Astrocyte of the cerebellum (primary cell): ENCODE data around the gene HTT.

Experiments
- DNase-seq: peaks from one replicate; pipeline ENCODE4 v3.0.0-alpha.2; 2011; ENCODE audit warnings: low read depth
- H3K4me3 ChIP-seq: 2 replicates; pipeline ENCODE4 v1.5.1; 2011; ENCODE audit warnings: mild to moderate bottlenecking, low read depth, low read length, moderate library complexity
- in situ Hi-C: cut with HindIII; loops from 2 replicates; pipeline ENCODE4 v1.10.0; 2017; ENCODE audit warnings: low sequenced_read_pairs
- TF ChIP-seq, protein P1 (sequence below): IDR thresholded peaks from 2 replicates; pipeline ENCODE4 v1.5.1; 2012; ENCODE audit warnings: low read length, low read depth, moderate library complexity, mild to moderate bottlenecking; ENCODE audit errors: missing control alignments

The HTT gene

DNA sequence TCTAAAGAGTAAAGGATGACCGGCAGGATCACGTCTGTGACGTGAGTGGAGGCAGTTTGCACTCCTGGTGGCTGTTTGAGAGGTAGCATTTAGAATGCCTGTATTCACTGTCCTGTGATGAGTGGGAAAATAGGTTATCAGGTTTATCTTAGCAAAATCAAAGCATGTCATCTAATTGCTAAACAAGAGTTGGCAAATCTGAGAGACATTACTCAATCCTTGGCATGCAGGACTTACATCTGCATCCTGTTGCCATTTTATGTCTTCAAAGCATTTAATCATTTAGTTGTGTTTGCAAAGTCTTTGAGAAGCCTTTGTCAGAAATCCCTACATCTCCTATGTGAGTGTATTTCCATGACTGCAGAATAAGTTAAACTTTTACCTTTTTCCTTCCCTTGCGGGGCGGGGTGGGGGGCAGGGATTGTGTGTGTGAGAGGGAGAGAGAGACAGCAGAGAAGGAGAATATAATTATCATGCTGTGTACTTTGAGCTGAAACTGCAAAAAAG, 133.1 kb downstream of the HTT start:
- in situ Hi-C loops, result no loop called here
- TF ChIP-seq, protein P1, sequence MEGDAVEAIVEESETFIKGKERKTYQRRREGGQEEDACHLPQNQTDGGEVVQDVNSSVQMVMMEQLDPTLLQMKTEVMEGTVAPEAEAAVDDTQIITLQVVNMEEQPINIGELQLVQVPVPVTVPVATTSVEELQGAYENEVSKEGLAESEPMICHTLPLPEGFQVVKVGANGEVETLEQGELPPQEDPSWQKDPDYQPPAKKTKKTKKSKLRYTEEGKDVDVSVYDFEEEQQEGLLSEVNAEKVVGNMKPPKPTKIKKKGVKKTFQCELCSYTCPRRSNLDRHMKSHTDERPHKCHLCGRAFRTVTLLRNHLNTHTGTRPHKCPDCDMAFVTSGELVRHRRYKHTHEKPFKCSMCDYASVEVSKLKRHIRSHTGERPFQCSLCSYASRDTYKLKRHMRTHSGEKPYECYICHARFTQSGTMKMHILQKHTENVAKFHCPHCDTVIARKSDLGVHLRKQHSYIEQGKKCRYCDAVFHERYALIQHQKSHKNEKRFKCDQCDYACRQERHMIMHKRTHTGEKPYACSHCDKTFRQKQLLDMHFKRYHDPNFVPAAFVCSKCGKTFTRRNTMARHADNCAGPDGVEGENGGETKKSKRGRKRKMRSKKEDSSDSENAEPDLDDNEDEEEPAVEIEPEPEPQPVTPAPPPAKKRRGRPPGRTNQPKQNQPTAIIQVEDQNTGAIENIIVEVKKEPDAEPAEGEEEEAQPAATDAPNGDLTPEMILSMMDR, result no peak
- no peak for DNase-seq
- no peak overlapping the region for H3K4me3 ChIP-seq

DNA sequence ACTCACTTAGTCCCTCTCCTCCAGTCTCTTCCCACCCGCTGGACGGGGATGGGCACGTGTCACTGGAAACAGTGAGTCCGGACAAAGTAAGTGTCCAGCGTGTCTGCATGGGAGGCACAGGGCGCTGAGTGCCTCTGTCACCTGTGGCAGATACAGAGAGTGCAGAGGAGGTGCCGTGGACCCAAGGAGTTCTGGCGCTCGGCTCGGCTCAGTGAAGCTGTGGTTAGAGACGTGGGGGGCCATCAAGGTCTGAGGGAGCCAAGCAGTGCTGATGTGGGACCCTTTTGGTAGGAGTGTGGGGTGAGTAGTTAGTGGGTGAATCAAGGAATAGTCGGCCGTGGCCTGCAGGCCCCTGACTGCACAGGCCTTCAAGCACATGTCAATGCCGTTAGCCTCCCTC, 134.3 kb downstream of the HTT start:
- TF ChIP-seq, protein P1, result no peak
- no peak for DNase-seq
- no peak overlapping the region for H3K4me3 ChIP-seq
- in situ Hi-C loops, result no loop called here

- TF ChIP-seq, protein P1, result no peak
- no peak overlapping the region for H3K4me3 ChIP-seq
- no peak for DNase-seq
- in situ Hi-C loops, result no loop called here
Observed at GRCh38 chr4:3209551-3210325, 135.3 kb downstream of the HTT start.

DNA sequence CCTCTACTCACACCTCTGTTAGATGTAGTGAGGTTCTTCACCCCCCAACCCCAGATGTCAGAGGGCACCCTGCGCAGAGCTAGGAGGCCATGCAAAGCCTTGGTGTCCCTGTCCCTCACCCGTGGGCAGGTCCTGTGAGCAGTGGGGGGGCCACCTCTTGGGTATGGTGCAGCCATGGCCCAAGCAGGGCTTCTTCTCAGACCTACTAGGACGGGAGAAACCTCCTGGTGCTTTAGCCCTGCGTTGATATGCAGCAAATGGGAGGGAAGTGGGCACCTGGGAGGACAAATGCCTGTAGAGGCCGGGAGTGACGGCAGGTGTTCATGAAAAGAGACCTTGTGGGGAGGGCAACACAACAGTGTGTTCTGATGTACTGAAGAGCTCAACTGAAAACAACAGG, 136.0 kb downstream of the HTT start:
- no peak for DNase-seq
- TF ChIP-seq, protein P1, result no peak
- in situ Hi-C loops, result no loop called here
- H3K4me3 ChIP-seq, result no peak overlapping the region

DNA sequence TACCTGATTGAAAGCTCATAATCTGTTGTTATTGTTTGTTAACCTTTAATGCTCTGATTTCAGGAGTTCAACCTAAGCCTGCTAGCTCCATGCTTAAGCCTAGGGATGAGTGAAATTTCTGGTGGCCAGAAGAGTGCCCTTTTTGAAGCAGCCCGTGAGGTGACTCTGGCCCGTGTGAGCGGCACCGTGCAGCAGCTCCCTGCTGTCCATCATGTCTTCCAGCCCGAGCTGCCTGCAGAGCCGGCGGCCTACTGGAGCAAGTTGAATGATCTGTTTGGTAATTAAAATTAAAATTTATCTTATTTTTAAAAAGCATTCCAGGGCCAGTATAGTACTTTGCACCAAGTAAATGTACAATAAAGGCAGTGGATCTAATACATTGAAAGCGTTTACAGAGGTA, 137.4 kb downstream of the HTT start:
- no peak overlapping the region for H3K4me3 ChIP-seq
- DNase-seq, result no peak
- TF ChIP-seq, protein P1, result no peak
- in situ Hi-C loops, result no loop called here

DNA sequence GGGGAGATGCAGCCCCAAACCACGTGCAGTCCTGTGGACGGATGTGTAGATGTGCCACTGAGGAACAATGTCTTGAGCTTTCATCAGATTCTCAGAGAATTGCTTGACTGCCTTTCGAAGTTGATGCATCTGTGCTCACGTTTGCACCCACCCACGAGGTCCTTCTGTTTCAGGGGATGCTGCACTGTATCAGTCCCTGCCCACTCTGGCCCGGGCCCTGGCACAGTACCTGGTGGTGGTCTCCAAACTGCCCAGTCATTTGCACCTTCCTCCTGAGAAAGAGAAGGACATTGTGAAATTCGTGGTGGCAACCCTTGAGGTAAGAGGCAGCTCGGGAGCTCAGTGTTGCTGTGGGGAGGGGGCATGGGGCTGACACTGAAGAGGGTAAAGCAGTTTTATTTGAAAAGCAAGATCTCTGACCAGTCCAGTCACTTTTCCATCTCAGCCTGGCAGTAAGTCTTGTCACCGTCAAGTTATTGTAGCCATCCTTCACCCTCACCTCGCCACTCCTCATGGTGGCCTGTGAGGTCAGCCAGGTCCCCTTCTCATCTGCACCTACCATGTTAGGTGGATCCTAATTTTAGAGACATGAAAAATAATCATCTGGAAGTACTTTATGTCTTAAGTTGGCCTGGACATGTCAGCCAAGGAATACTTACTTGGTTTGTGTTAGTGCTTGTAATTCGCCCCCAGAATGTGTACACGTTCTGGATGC, 138.1 kb downstream of the HTT start:
- H3K4me3 ChIP-seq, result no peak overlapping the region
- DNase-seq, result no peak
- TF ChIP-seq, protein P1, result no peak
- in situ Hi-C loops, result no loop called here
